Stimulated activated naive CD8-positive, alpha-beta T cell treated with anti-CD3 and anti-CD28 coated beads, Interleukin-15, Interleukin-2, amounts not matched to agents 100 ng/mL and 50 ng/mL, for 24 hours (primary cell): ENCODE results near the gene P2RX6.
"Not testable (repeated sequence)": the region's sequence is repeated elsewhere in the genome, so short reads cannot be mapped to it uniquely, and the experiment has no call there.

ENCODE experiments used
- H3K27ac Mint-ChIP-seq: one replicate; pipeline ENCODE4 v1.8.0; 2021; ENCODE audit warnings: mild to moderate bottlenecking, mixed read lengths
- H3K27me3 Mint-ChIP-seq: one replicate; pipeline ENCODE4 v1.8.0; 2021; ENCODE audit warnings: mixed read lengths
- H3K36me3 Mint-ChIP-seq: one replicate; pipeline ENCODE4 v1.8.0; 2021; ENCODE audit warnings: low read depth, mixed read lengths
- H3K4me1 Mint-ChIP-seq: one replicate; pipeline ENCODE4 v1.8.0; 2021; ENCODE audit warnings: low read depth, mixed read lengths
- H3K4me3 Mint-ChIP-seq: one replicate; pipeline ENCODE4 v1.8.0; 2021; ENCODE audit warnings: mild to moderate bottlenecking, mixed read lengths
- H3K9me3 Mint-ChIP-seq: one replicate; pipeline ENCODE4 v1.8.0; 2021; ENCODE audit warnings: mixed read lengths

Gene P2RX6

DNA sequence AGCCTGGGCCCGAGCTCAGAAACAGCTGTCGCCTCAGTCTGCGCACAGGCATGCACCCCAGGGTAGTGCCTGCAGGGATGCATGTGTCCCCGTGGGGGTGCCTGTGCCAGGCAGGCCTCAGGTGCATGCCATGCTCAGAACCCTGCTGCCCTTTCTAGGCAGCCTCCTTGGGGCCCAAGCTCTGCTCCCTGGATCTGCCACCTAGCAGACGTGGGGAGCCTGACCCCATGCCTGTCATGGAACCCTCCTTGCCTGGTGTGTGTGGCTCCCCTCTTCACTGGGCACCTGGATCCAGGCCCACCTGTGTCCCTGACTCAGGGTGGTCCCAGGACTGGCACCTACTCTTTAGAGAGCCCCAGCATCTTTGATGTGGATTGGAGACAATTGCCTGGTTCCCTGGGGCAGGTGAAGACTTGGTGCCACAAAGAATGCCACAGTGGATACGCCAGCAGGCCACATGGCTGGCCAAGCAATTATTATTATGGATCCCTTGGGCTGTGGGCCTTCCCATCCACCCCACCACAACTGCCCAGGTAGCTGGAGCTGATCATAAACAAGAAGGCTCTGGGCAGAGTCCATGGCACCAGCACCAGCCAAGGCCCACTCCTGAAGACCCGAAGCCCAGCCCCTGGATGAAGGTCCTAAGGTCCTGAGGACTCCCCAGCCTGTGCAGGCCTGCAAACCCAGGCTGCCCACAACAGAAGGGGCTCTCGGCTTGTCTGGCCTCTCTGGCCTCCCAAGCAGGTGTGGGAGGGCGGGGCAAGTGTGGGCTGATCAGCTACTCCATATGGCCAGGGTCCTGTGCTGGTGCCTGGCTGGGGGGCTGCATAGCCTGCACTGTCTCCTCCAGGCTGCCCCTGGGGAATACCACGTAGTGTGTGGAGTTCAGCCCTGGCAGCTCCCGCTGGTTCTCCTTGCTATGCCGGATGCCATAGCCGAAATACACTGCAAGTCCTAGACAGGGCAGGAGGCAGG, 13.6 kb downstream of the P2RX6 start:
- Mint-ChIP-seq H3K27ac (no peak overlapping the region), H3K9me3 (no peaks in the 10 kb centered on the region), H3K4me3 (no peak overlapping the region)

DNA sequence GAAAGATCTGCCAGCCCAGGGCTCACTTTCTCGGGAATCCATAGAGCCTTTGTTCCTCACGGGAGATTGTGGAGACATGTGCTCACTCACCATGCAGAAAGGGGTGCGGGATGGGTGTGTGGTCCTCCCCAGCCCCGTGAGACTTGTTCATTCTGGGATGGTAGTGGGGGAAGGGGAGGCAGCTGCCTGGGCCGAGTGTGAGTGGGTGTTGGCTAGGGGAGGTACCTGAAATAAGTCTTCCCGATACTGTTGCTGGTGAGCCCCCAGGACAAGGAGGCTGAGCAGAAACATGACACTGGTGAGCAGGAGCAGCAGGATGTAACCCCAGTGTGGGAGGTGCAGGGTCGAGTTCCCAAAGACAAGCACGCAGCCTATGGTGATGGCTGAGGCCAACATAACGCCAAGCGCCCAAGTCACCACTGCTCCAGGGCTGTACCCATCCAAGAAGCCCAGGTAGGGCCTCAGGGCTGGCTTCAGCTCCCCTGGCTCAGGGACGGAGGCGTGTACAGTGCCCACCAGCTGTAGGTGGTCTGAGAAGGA, 14.6 kb downstream of the P2RX6 start:
- H3K9me3 Mint-ChIP-seq, result no peaks in the 10 kb centered on the region
- H3K36me3 Mint-ChIP-seq, result no peaks in the 10 kb centered on the region
- peaks cover 31% of the 10 kb centered on the region for H3K27me3 Mint-ChIP-seq
- H3K27ac Mint-ChIP-seq, result no peak overlapping the region
- H3K4me1 Mint-ChIP-seq, result peaks cover 15% of the 10 kb centered on the region
- H3K4me3 Mint-ChIP-seq, result no peak overlapping the region

More for the DNA sequence above, 13.6 kb downstream of the P2RX6 start:
- no peaks in the 10 kb centered on the region for H3K36me3 Mint-ChIP-seq
- peaks cover 27% of the 10 kb centered on the region for H3K27me3 Mint-ChIP-seq
- peaks cover 15% of the 10 kb centered on the region for H3K4me1 Mint-ChIP-seq

GRCh38 chr22:21030032-21030431, 15.1 kb downstream of the P2RX6 start:
- no peaks in the 10 kb centered on the region for H3K9me3 Mint-ChIP-seq
- peaks cover 31% of the 10 kb centered on the region for H3K27me3 Mint-ChIP-seq
- H3K4me1 Mint-ChIP-seq, result peaks cover 13% of the 10 kb centered on the region
- H3K36me3 Mint-ChIP-seq, result no peaks in the 10 kb centered on the region
- H3K4me3 Mint-ChIP-seq, result no peak overlapping the region
- no peak overlapping the region for H3K27ac Mint-ChIP-seq

GRCh38 chr22:21030621-21031544, 15.9 kb downstream of the P2RX6 start:
- Mint-ChIP-seq H3K36me3 (no peaks in the 10 kb centered on the region), H3K27ac (no peak overlapping the region), H3K9me3 (no peaks in the 10 kb centered on the region), H3K4me1 (peaks cover 7% of the 10 kb centered on the region), H3K27me3 (peaks cover 31% of the 10 kb centered on the region), H3K4me3 (no peak overlapping the region)

- Mint-ChIP-seq H3K4me3 (no peak overlapping the region), H3K36me3 (no peaks in the 10 kb centered on the region), H3K9me3 (no peaks in the 10 kb centered on the region), H3K27me3 (peaks cover 31% of the 10 kb centered on the region), H3K4me1 (peaks cover 7% of the 10 kb centered on the region), H3K27ac (no peak overlapping the region)
These were observed 16.6 kb downstream of the P2RX6 start for GRCh38 chr22:21031545-21032036.

- Mint-ChIP-seq H3K4me3 (no peak within 1 kb of the TSS), H3K27ac (no peak within 1 kb of the TSS), H3K4me1 (peaks cover 7% of the 10 kb centered on the region), H3K9me3 (no peaks in the 10 kb centered on the region), H3K27me3 (peaks cover 31% of the 10 kb centered on the region), H3K36me3 (no peaks in the 10 kb centered on the region)
These were observed 17.3 kb downstream of the P2RX6 start, which contains the start of gene SLC7A4 for GRCh38 chr22:21032037-21032867. Gene SLC7A4, minus strand, starts transcription at chr22:21032561. Its CDS starts 749 bp downstream, at chr22:21031812.

GRCh38 chr22:21032868-21033688, 18.1 kb downstream of the P2RX6 start:
- H3K27me3 Mint-ChIP-seq, result peaks cover 31% of the 10 kb centered on the region
- H3K27ac Mint-ChIP-seq, result no peak overlapping the region
- H3K9me3 Mint-ChIP-seq, result no peaks in the 10 kb centered on the region
- H3K4me1 Mint-ChIP-seq, result peaks cover 7% of the 10 kb centered on the region
- no peaks in the 10 kb centered on the region for H3K36me3 Mint-ChIP-seq
- no peak overlapping the region for H3K4me3 Mint-ChIP-seq

- H3K4me3 Mint-ChIP-seq, result no peak overlapping the region
These were observed 18.9 kb downstream of the P2RX6 start for GRCh38 chr22:21033895-21034294.

DNA sequence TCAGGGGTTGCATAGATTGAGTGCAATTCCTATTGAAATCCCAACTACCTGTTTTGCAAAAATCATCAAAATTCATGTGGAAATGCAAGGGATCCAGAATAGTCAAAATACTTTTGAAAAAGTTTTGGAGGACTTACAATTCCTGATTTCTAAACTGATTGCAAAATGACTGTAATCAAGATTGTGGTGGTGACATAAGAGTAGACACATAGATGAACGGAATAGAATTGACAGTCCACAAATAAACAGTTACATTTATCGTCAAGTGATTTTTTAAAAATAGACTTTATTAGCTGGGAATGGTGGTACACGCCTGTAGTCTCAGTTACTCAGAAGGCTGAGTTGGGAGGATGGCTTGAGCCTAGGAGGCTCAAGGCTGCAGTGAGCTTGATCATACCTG, 20.0 kb downstream of the P2RX6 start:
- Mint-ChIP-seq H3K4me3 (no peak overlapping the region), H3K4me1 (peaks cover 7% of the 10 kb centered on the region), H3K27ac (no peak overlapping the region), H3K27me3 (peaks cover 32% of the 10 kb centered on the region), H3K9me3 (no peaks in the 10 kb centered on the region), H3K36me3 (no peaks in the 10 kb centered on the region)

More at GRCh38 chr22:21033895-21034294, 18.9 kb downstream of the P2RX6 start:
- Mint-ChIP-seq H3K27ac (no peak overlapping the region), H3K4me1 (peaks cover 7% of the 10 kb centered on the region), H3K36me3 (no peaks in the 10 kb centered on the region), H3K9me3 (no peaks in the 10 kb centered on the region), H3K27me3 (peaks cover 35% of the 10 kb centered on the region)

- Mint-ChIP-seq H3K27me3 (peaks cover 20% of the 10 kb centered on the region), H3K36me3 (no peaks in the 10 kb centered on the region), H3K4me1 (peaks cover 3% of the 10 kb centered on the region), H3K4me3 (no peak overlapping the region), H3K9me3 (no peaks in the 10 kb centered on the region), H3K27ac (no peak overlapping the region)
These were observed 23.4 kb downstream of the P2RX6 start for GRCh38 chr22:21038405-21038804.

GRCh38 chr22:21039158-21039557, 24.2 kb downstream of the P2RX6 start:
- not testable (repeated sequence) for H3K9me3 Mint-ChIP-seq, H3K4me3 Mint-ChIP-seq, H3K27ac Mint-ChIP-seq, H3K4me1 Mint-ChIP-seq, H3K36me3 Mint-ChIP-seq
- H3K27me3 Mint-ChIP-seq, result peaks cover 24% of the 10 kb centered on the region

- Mint-ChIP-seq H3K9me3 (no peaks in the 10 kb centered on the region), H3K27me3 (peaks cover 26% of the 10 kb centered on the region), H3K4me1 (peaks cover 24% of the 10 kb centered on the region), H3K27ac (no peak overlapping the region), H3K4me3 (no peak overlapping the region), H3K36me3 (no peaks in the 10 kb centered on the region)
These were observed 27.0 kb downstream of the P2RX6 start for GRCh38 chr22:21041937-21042336.
